SK-N-SH (cell line): ENCODE measurements around the gene EYA2. TPM values are rescaled to one million over a fixed set of nuclear protein-coding genes. Genes with fewer than 3 reads are reported as not detected.

Experiments
- CTCF ChIA-PET: fragments of 300-600, 350-600 bp; formaldehyde crosslinking; extraction: SDS; loops from one replicate; lab custom pipeline; 2021; lab: Yijun Ruan, JAX
- POLR2A ChIA-PET: fragments of 350-600 bp; sonication (Branson Sonifier 250); formaldehyde crosslinking; extraction: SDS; loops from one replicate; lab custom pipeline; 2020; ENCODE audit warnings: antibody characterized with exemption, inconsistent platforms; lab: Yijun Ruan, JAX
- DNase-seq: peaks from one replicate; pipeline ENCODE4 v3.0.0; 2012
- H2AFZ ChIP-seq: fragments of 200-600 bp; sonication (generic); 2 replicates; pipeline ENCODE4 v1.8.1; 2016; ENCODE audit warnings: antibody characterized with exemption, mild to moderate bottlenecking, low read depth
- H3F3A ChIP-seq: fragments of 200-600 bp; sonication (generic); replicated peaks from 2 replicates; pipeline ENCODE3; 2016; ENCODE audit warnings: antibody characterized with exemption, mild to moderate bottlenecking; ENCODE audit not compliant: insufficient read depth
- H3K27ac ChIP-seq, 2 experiments: fragments of 200-500 bp in 1 of 2; fragments of 200-600 bp in 1 of 2; sonication (Bioruptor generic) in 1 of 2; sonication (generic), shearing (Covaris generic) in 1 of 2; 2 replicates each; pipeline versions ENCODE4 v1.5.1 to v1.6.1; 2014 to 2016; ENCODE audit warnings: low read depth in 2 of 2, inconsistent platforms in 1 of 2, low read length in 1 of 2, mild to moderate bottlenecking in 1 of 2, mixed read lengths in 1 of 2
- H3K27me3 ChIP-seq: fragments of 200-600 bp; sonication (generic), shearing (Covaris generic); 2 replicates; pipeline ENCODE4 v1.6.1; 2016; ENCODE audit warnings: mixed run types; ENCODE audit not compliant: insufficient read depth
- H3K36me3 ChIP-seq, 2 experiments: fragments of 200-500 bp in 1 of 2; fragments of 200-600 bp in 1 of 2; sonication (Bioruptor generic) in 1 of 2; sonication (generic) in 1 of 2; replicated peaks in 1 of 2; 2 replicates each; pipeline versions ENCODE3 to v1.5.1; 2014 to 2016; ENCODE audit warnings: low read length in 1 of 2, mild to moderate bottlenecking in 1 of 2; ENCODE audit not compliant: insufficient read depth in 2 of 2, control insufficient read depth in 1 of 2
- H3K4me1 ChIP-seq, 2 experiments: fragments of 200-500 bp in 1 of 2; fragments of 200-600 bp in 1 of 2; sonication (Bioruptor generic) in 1 of 2; sonication (generic), shearing (Covaris generic) in 1 of 2; 2 replicates each; pipeline versions ENCODE4 v1.5.1 to v1.6.1; 2014 to 2016; ENCODE audit warnings: low read depth in 1 of 2, low read length in 1 of 2, mixed run types in 1 of 2; ENCODE audit not compliant: insufficient read depth in 2 of 2, control insufficient read depth in 1 of 2
- H3K4me2 ChIP-seq: fragments of 200-600 bp; sonication (generic), shearing (Covaris generic); 2 replicates; pipeline ENCODE4 v1.6.1; 2017; ENCODE audit warnings: mixed run types
- H3K4me3 ChIP-seq, 2 experiments: fragments of 200-500 bp in 1 of 2; fragments of 200-600 bp in 1 of 2; sonication (Bioruptor generic) in 1 of 2; sonication (generic), shearing (Covaris generic) in 1 of 2; 2 replicates each; pipeline versions ENCODE4 v1.5.1 to v1.8.1; 2014 to 2016; ENCODE audit warnings: low read depth in 2 of 2, inconsistent platforms in 1 of 2, low read length in 1 of 2, mild to moderate bottlenecking in 1 of 2, mixed read lengths in 1 of 2, moderate library complexity in 1 of 2
- H3K79me2 ChIP-seq: fragments of 200-600 bp; sonication (generic); 2 replicates; pipeline ENCODE4 v1.8.1; 2017; ENCODE audit warnings: mild to moderate bottlenecking; ENCODE audit not compliant: insufficient read depth
- H3K9ac ChIP-seq: fragments of 200-600 bp; sonication (generic); 2 replicates; pipeline ENCODE4 v1.6.1; 2017; ENCODE audit warnings: mixed run types
- H3K9me2 ChIP-seq: fragments of 200-600 bp; sonication (generic); 2 replicates; pipeline ENCODE4 v1.6.1; 2017; ENCODE audit warnings: mixed run types
- H3K9me3 ChIP-seq: fragments of 200-600 bp; sonication (generic); 2 replicates; pipeline ENCODE4 v1.6.1; 2017; ENCODE audit warnings: mixed run types, mild to moderate bottlenecking, moderate library complexity
- H4K20me1 ChIP-seq: fragments of 200-600 bp; sonication (generic); 2 replicates; pipeline ENCODE4 v1.6.1; 2017; ENCODE audit warnings: mild to moderate bottlenecking, mixed run types; ENCODE audit not compliant: insufficient read depth
- ELF1 ChIP-seq: IDR thresholded peaks from 2 replicates; pipeline ENCODE4 v1.4.0; 2012
- EZH2phosphoT487 ChIP-seq: fragments of 200-600 bp; sonication (generic); IDR thresholded peaks from 2 replicates; pipeline ENCODE4 v1.6.1; 2017; ENCODE audit warnings: low read depth, mixed run types, mild to moderate bottlenecking, antibody characterized with exemption, moderate library complexity, borderline replicate concordance
- FOSL2 ChIP-seq: IDR thresholded peaks from 2 replicates; pipeline ENCODE4 v1.4.0; 2012; ENCODE audit warnings: low read depth, mild to moderate bottlenecking, moderate library complexity, borderline replicate concordance
- FOXM1 ChIP-seq: IDR thresholded peaks from 2 replicates; pipeline ENCODE4 v1.4.0; 2012; ENCODE audit warnings: low read depth, mild to moderate bottlenecking
- GATA2 ChIP-seq: sonication (generic); formaldehyde crosslinking; IDR thresholded peaks from 2 replicates; pipeline ENCODE4 v1.5.0; 2020; ENCODE audit warnings: mild to moderate bottlenecking, missing genetic modification reagents
- MXI1 ChIP-seq: IDR thresholded peaks from 2 replicates; pipeline ENCODE4 v1.6.1; 2012; ENCODE audit warnings: mild to moderate bottlenecking, low read depth, low read length, improper control_type of control experiment
- NFIC ChIP-seq: IDR thresholded peaks from 2 replicates; pipeline ENCODE4 v1.4.0; 2012; ENCODE audit warnings: borderline replicate concordance
- POLR2AphosphoS5 ChIP-seq: IDR thresholded peaks from 2 replicates; pipeline ENCODE4 v1.6.1; 2012; ENCODE audit warnings: low read depth, low read length
- RAD21 ChIP-seq: IDR thresholded peaks from 2 replicates; pipeline ENCODE4 v1.6.1; 2012; ENCODE audit warnings: mild to moderate bottlenecking, low read length
- RCOR1 ChIP-seq: fragments of 150-350 bp; IDR thresholded peaks from 2 replicates; pipeline ENCODE4 v1.6.1; 2017; ENCODE audit warnings: antibody characterized with exemption, low read length
- REST ChIP-seq: IDR thresholded peaks from 2 replicates; pipeline ENCODE4 v1.6.1; 2012; ENCODE audit warnings: mild to moderate bottlenecking, low read depth, low read length, moderate library complexity
- RFX5 ChIP-seq: IDR thresholded peaks from 2 replicates; pipeline ENCODE4 v1.6.1; 2012; ENCODE audit warnings: mild to moderate bottlenecking, improper control_type of control experiment, low read length
- RXRA ChIP-seq: IDR thresholded peaks from 2 replicates; pipeline ENCODE4 v1.4.0; 2012; ENCODE audit warnings: low read depth, mild to moderate bottlenecking, borderline replicate concordance
- SMC3 ChIP-seq: IDR thresholded peaks from 2 replicates; pipeline ENCODE4 v1.6.1; 2012; ENCODE audit warnings: low read depth, low read length, improper control_type of control experiment
- TAF1 ChIP-seq: IDR thresholded peaks from 2 replicates; pipeline ENCODE4 v1.6.1; 2012; ENCODE audit warnings: low read depth, mild to moderate bottlenecking, low read length, moderate library complexity, borderline replicate concordance
- TCF12 ChIP-seq: IDR thresholded peaks from 2 replicates; pipeline ENCODE4 v1.4.0; 2012
- TEAD4 ChIP-seq: IDR thresholded peaks from 2 replicates; pipeline ENCODE4 v1.4.0; 2012; ENCODE audit warnings: mild to moderate bottlenecking, borderline replicate concordance; ENCODE audit not compliant: insufficient read depth
- WGBS: methylation state at CpG from one replicate; pipeline ENCODE4 v1.1.6; 2017; ENCODE audit warnings: low lambda C conversion rate; 5-methylcytosine and 5-hydroxymethylcytosine counted together
- polyA plus RNA-seq, 3 experiments: library from polyadenylated mRNA; depleted of rRNA; stranded (reverse); fragments of >200 nt; gene quantifications; 2 replicates each; pipeline ENCODE4 v1.2.3, GENCODE V29; 2012
- TF ChIP-seq, protein P1 (sequence below): fragments of 150-350 bp; IDR thresholded peaks from 2 replicates; pipeline ENCODE4 v1.6.1; 2016; ENCODE audit warnings: mild to moderate bottlenecking, low read depth, low read length
- TF ChIP-seq, protein P2 (sequence below): fragments of 150-350 bp; IDR thresholded peaks from 2 replicates; pipeline ENCODE4 v1.6.1; 2017; ENCODE audit warnings: antibody characterized with exemption, low read length, low read depth, borderline replicate concordance
- TF ChIP-seq, protein P3 (sequence below): IDR thresholded peaks from 2 replicates; pipeline ENCODE4 v1.4.0; 2012; ENCODE audit warnings: low read depth, borderline replicate concordance

The EYA2 gene
- polyA plus RNA-seq, 1 of the 3 experiments (the other 2 are of a cell fraction), result 0.05 TPM

DNA sequence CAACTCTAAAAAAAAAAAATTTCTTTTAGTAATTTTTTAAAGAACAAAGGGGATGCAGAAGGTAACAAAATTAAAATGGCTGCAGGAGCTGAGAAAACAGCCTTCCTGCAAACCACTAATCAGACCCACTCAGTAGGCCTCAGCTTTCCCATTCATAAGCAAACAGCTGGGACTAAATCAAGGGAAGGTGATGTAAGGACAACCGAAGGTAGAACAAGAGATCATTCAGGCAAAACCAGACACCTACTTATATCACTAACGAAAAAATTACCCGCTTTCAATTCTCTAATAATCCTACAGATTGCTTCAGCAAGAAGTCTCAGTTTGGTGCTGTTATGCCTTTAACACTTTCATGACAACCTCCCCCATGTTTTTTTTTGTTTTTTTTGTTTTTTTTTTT is 337.9 kb downstream of the EYA2 start:
- Histone ChIP-seq H3K79me2 (peaks cover 13% of the 10 kb centered on the region; the same call in 1 of the 2 replicates), H3K9me2 (no peaks in the 10 kb centered on the region)
- TF ChIP-seq RCOR1 (no peak), TCF12 (no peak), TEAD4 (no peak), RAD21 (no peak), GATA2 (CRISPR knock-in tag) (no peak), RXRA (no peak), REST (no peak), MXI1 (no peak), ELF1 (no peak), EZH2phosphoT487 (no peak), SMC3 (no peak), POLR2AphosphoS5 (no peak), FOXM1 (no peak), FOSL2 (no peak), NFIC (no peak), TAF1 (no peak), RFX5 (no peak)
- TF ChIP-seq, protein P1, sequence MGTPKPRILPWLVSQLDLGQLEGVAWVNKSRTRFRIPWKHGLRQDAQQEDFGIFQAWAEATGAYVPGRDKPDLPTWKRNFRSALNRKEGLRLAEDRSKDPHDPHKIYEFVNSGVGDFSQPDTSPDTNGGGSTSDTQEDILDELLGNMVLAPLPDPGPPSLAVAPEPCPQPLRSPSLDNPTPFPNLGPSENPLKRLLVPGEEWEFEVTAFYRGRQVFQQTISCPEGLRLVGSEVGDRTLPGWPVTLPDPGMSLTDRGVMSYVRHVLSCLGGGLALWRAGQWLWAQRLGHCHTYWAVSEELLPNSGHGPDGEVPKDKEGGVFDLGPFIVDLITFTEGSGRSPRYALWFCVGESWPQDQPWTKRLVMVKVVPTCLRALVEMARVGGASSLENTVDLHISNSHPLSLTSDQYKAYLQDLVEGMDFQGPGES, result no peak
- TF ChIP-seq, protein P2, sequence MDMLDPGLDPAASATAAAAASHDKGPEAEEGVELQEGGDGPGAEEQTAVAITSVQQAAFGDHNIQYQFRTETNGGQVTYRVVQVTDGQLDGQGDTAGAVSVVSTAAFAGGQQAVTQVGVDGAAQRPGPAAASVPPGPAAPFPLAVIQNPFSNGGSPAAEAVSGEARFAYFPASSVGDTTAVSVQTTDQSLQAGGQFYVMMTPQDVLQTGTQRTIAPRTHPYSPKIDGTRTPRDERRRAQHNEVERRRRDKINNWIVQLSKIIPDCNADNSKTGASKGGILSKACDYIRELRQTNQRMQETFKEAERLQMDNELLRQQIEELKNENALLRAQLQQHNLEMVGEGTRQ, result no peak
- TF ChIP-seq, protein P3, sequence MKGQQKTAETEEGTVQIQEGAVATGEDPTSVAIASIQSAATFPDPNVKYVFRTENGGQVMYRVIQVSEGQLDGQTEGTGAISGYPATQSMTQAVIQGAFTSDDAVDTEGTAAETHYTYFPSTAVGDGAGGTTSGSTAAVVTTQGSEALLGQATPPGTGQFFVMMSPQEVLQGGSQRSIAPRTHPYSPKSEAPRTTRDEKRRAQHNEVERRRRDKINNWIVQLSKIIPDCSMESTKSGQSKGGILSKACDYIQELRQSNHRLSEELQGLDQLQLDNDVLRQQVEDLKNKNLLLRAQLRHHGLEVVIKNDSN, result no peak
- TF ChIP-seq, all 33 proteins: peak for 0
- H3K4me2 ChIP-seq, result no peak overlapping the region
- CTCF ChIA-PET, result interaction anchor here (0.9 to 1.8 kb wide), 6 partner anchors 10 to 151 kb away, joined by 3 to 6 read pairs (median 4); no protein-coding TSS in a partner anchor
- H3K4me3 ChIP-seq, result no peak overlapping the region
- POLR2A ChIA-PET, result no interaction called here
- no peak overlapping the region; a peak in 2 of 4 replicates for H3K27ac ChIP-seq
- H4K20me1 ChIP-seq, result no peaks in the 10 kb centered on the region
- H3K9ac ChIP-seq, result no peak overlapping the region
- peaks cover 20% of the 10 kb centered on the region for H3F3A ChIP-seq
- DNase-seq, result no peak
- H3K4me1 ChIP-seq, result peaks cover 8 to 16% of the 10 kb centered on the region in 2 experiments; a peak in 3 of 4 replicates
- H3K27me3 ChIP-seq, result no peaks in the 10 kb centered on the region
- 93% methylated on average over 3 of the region's 3 CpGs for WGBS
- H3K9me3 ChIP-seq, result no peaks in the 10 kb centered on the region
- H3K36me3 ChIP-seq, result peaks cover 33 to 48% of the 10 kb centered on the region in 2 experiments
- H2AFZ ChIP-seq, result no peak overlapping the region
